WERI-Rb-1 (cell line): ENCODE results near the gene CYP27B1.

Experiments used
- DNase-seq: peaks from one replicate; pipeline ENCODE4 v3.0.0-alpha.2; 2020
- H3K27ac ChIP-seq: fragments of 250-450 bp; sonication (Bioruptor Pico); 2 replicates; pipeline ENCODE4 v1.5.1; 2020; ENCODE audit warnings: mild to moderate bottlenecking, moderate library complexity
- H3K27me3 ChIP-seq: fragments of 250-450 bp; sonication (Bioruptor Pico); 2 replicates; pipeline ENCODE4 v1.5.1; 2021; ENCODE audit warnings: mild to moderate bottlenecking, low read depth, moderate library complexity; ENCODE audit not compliant: insufficient read depth, severe bottlenecking
- H3K36me3 ChIP-seq: fragments of 250-450 bp; sonication (Bioruptor Pico); 2 replicates; pipeline ENCODE4 v1.5.1; 2020; ENCODE audit warnings: mild to moderate bottlenecking, moderate library complexity
- H3K4me3 ChIP-seq: 2 replicates; pipeline ENCODE4 v1.5.1; 2011; ENCODE audit warnings: low read depth, mild to moderate bottlenecking, control low read depth, low read length
- H3K9me3 ChIP-seq: fragments of 250-450 bp; sonication (Bioruptor Pico); 2 replicates; pipeline ENCODE4 v1.5.1; 2021; ENCODE audit warnings: mild to moderate bottlenecking, moderate library complexity; ENCODE audit not compliant: severe bottlenecking
- TF ChIP-seq, protein P1 (sequence below): IDR thresholded peaks from 2 replicates; pipeline ENCODE4 v1.5.1; 2011; ENCODE audit warnings: low read depth, mild to moderate bottlenecking, control low read depth, inconsistent platforms, low read length

CYP27B1 gene

DNA sequence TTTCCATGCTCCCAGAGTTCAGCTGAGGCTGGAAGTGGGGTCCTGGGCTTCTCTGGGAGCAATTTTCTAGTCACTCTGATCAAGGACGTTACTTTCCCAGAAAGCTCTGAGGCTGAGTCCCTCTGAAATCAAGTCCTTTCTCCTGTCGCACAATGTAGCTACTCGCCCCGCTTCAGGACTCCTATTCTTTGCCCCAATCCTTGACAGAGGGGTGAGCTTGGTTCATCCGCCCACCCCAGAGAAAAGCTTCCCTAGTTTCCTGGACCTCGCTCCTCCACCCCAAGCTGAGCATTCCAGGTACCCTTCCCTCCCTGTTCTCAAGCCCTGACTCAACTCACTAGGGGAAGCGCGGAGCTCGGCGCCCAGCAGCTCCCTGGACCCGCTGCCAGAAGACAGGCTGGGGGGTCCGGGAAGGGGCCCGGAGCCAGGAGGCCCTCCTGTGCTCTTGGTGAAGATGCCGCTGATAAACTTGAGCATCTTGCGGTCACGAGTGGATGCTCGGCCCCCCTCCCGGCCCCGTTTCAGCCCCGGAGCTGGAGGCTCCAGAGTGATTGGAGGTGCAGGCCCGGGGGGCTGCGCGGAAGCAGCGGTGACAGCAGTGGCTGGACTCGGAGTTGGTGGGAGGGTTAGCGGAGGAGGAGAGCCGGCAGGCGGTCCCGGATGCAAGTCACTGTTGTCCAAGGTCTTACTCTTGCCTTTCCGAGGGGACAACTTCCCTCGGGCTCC lies 30.0 kb downstream of the CYP27B1 start:
- DNase-seq, result no peak
- Histone ChIP-seq H3K9me3 (no peaks in the 10 kb centered on the region), H3K27me3 (peaks cover 20% of the 10 kb centered on the region), H3K27ac (no peak overlapping the region), H3K36me3 (no peaks in the 10 kb centered on the region), H3K4me3 (peak overlapping the region; percentile 49)
- TF ChIP-seq, protein P1, sequence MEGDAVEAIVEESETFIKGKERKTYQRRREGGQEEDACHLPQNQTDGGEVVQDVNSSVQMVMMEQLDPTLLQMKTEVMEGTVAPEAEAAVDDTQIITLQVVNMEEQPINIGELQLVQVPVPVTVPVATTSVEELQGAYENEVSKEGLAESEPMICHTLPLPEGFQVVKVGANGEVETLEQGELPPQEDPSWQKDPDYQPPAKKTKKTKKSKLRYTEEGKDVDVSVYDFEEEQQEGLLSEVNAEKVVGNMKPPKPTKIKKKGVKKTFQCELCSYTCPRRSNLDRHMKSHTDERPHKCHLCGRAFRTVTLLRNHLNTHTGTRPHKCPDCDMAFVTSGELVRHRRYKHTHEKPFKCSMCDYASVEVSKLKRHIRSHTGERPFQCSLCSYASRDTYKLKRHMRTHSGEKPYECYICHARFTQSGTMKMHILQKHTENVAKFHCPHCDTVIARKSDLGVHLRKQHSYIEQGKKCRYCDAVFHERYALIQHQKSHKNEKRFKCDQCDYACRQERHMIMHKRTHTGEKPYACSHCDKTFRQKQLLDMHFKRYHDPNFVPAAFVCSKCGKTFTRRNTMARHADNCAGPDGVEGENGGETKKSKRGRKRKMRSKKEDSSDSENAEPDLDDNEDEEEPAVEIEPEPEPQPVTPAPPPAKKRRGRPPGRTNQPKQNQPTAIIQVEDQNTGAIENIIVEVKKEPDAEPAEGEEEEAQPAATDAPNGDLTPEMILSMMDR, result no peak

DNA sequence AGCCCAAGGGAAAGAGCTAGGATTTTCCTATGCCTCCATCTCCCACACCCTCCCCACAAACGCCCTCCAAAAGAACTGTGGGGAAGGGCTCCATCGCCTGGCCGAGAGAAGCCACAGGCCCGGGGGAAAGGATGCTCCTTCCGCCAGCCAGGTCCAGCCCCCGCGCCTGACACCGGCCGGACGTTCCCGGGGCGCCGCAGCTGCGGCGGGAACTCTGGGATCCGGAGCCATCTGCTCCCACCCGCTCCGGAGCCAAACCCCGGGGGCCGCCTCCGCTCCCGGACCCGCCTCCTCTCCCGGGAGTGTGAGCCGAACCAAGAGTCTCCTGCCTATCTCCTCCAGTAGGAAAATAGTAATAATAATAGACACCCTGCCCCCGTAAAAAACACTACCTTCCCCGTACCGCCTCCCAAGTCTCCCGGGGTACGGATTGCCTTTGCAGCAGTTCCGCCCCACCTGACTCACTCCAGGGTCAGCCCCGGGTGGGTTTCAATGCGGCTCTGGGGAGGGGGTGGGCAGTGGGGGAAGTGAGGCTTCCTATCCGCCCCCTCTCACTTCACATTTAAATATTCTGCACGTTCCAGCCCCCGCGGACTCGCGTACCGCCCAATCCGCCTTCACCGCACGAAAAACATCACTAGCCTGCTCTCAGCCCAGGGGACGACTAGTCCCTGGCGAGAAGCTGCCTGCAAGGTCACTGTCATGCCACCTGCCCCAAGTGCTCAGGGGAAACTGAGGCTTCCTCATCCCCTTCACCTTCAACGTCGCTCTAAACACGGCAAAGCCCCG lies 30.7 kb downstream of the CYP27B1 start:
- peaks cover 20% of the 10 kb centered on the region for H3K27me3 ChIP-seq
- TF ChIP-seq, protein P1, result peak; percentile 64

DNA sequence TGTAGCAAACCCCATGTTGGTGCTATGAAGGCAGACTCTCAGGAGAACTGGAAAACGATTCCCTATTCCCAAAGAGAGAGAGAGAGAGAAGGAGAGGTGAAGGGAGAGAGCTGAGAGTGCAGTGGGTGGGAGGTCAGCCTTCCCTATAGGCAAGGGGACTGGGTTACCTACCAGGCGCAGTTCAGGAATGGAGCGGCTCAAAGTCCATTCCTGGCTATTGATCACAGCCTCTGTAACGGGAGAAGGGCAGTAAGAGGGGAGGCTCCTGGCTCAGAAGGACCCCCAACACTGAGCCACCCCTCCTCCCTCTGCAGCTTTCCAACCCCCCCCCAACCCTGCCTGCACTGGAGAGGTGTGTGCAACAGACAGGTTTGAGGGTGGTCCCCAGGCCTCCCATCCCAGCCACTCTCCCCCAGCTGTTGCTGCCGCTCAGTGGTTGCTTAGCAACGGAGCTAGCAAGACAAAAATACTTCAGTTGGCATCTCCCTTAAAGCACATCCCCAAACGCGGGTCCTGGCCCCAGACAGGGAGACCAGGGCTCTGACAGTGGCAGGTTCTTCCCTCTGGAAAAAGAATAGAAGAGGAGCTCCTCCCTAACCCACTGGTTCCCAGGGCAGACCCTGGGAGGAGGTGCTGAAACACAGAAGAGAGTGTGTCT lies 31.6 kb downstream of the CYP27B1 start:
- H3K27me3 ChIP-seq, result peaks cover 20% of the 10 kb centered on the region

More for the DNA sequence above, 30.7 kb downstream of the CYP27B1 start:
- Histone ChIP-seq H3K27ac (no peak overlapping the region), H3K36me3 (no peaks in the 10 kb centered on the region), H3K4me3 (peak overlapping the region; percentile 49), H3K9me3 (no peaks in the 10 kb centered on the region)
- peak; percentile 79 for DNase-seq

DNA sequence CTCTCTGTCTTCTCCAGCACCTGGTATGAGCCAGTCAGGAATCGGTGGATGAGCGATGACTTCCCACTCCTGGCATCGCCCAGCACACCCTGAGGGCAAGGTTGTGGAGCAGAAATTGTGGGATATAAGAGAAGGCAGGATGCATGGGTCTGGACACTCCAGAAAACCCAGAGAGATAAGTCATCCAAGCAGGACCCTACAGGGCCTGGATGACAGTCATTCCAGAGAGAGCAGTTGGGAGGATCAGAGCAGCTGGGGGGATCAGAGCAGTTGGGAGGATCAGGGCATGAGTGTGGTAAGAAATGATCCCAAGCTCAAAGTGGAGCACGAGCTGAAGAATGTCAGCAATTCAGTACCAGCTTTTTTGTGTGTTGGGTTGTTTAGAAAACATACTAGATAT lies 32.3 kb downstream of the CYP27B1 start:
- no peak overlapping the region for H3K27ac ChIP-seq
- no peak overlapping the region for H3K4me3 ChIP-seq
- peaks cover 20% of the 10 kb centered on the region for H3K27me3 ChIP-seq
- no peaks in the 10 kb centered on the region for H3K9me3 ChIP-seq
- H3K36me3 ChIP-seq, result no peaks in the 10 kb centered on the region
- TF ChIP-seq, protein P1, result no peak
- DNase-seq, result peak; percentile 43

More for the DNA sequence above, 31.6 kb downstream of the CYP27B1 start:
- H3K4me3 ChIP-seq, result peak overlapping the region; percentile 49; the same call in 1 of the 2 replicates
- no peak for DNase-seq
- no peak overlapping the region for H3K27ac ChIP-seq
- no peaks in the 10 kb centered on the region for H3K36me3 ChIP-seq
- no peaks in the 10 kb centered on the region for H3K9me3 ChIP-seq
- TF ChIP-seq, protein P1, result no peak

DNA sequence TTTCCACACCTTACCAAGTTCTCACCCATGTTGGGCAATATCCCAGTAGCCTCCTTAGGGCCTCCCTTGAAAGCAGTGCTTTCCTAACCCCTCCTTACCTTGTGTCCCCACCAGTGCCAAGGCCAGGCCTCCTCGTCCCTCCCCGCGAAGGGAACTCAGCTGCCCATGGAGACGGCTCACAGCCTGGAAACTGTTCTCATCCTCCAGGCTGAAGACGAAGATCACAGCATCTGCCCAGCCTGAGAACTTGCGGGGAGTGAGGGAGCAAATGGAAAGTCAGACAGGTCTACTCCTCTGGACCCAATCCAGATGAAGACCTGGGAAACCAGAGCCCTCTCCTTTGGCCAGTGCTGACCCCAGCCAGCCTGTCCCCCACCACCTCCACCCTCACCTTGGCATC lies 33.0 kb downstream of the CYP27B1 start:
- Histone ChIP-seq H3K27ac (no peak overlapping the region), H3K36me3 (no peaks in the 10 kb centered on the region), H3K27me3 (peaks cover 17% of the 10 kb centered on the region), H3K4me3 (no peak overlapping the region), H3K9me3 (no peaks in the 10 kb centered on the region)
- DNase-seq, result no peak
- TF ChIP-seq, protein P1, result no peak
